GM19023 (cell line): ENCODE data around the gene SLC23A3.
A peak's percentile ranks its signal among the peaks of the same experiment; 100 is the strongest.
"Not testable (repeated sequence)": the region's sequence is repeated elsewhere in the genome, so short reads cannot be mapped to it uniquely, and the experiment has no call there.

Source experiments
- ATAC-seq: cut with Tn5 transposase; IDR thresholded peaks from one replicate; pipeline ENCODE4 v1.9.1; 2021; ENCODE audit warnings: mild to moderate bottlenecking, moderate library complexity; ENCODE audit not compliant: unreplicated experiment

Gene SLC23A3

DNA sequence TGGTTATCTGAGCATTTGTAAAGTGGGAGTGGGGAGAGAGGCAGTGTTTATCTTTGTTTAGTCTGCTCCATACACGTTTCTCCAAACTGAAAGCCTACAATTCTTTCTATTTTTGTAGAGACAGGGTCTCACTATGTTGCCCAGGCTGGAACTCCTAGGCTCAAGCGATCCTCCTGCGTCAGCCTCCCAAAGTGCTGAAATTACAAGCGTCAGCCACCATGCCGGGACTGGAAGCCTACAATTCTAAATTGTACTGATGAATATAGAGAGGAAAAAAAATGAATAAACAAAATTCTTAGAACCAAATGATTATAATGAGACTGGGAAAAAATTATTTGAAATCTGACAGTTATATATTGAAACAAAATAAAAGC is 35.3 kb upstream of the SLC23A3 start:
- ATAC-seq: no peak

DNA sequence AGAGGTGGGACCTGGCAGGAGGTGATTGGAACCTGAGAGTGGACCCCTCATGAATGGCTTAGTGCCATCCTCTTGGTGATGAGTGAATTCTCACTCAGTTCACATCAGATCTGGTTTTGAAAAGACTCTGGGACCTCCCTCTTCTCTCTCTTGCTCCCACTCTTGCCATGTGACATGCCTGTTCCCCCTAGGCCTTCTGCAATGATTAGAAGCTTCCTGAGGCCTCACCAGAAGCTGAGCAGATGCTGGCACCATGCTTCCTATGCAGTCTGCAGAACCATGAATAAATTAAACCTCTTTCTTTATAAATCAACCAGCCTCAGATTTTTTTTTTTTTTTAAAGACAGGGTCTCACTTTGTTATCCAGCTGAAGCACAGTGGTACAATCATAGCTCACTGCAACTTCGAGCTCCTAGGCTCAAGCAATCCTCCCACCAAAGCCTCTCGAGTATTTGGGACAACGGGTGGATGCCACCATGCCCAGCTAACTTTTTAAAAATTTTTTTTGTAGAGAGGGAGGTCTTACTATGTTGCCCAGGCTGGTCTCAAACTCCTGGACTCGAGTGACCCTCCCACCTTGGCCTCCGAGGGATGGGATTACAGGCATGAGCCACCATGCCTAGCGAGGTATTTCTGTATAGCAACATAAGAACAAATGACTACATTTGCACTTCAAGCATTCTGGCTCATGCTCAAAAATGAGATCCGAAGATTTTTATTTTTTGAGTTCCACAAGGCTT is 34.8 kb upstream of the SLC23A3 start:
- ATAC-seq: no peak

DNA sequence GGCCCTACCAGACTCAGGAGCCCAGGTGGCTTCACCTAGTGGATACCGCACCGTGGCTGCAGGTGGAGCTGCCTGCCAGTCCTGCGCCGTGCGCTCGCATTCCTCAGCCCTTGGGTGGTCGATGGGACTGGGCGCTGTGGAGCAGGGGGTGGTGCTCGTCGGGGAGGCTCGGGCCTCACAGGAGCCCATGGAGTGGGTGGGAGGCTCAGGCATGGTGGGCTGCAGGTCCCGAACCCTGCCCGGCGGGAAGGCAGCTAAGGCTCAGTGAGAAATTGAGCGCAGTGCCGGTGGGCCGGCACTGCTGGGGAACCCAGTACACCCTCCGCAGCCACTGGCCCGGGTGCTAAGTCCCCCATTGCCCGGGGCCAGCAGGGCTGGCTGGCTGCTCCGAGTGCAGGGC is 31.5 kb upstream of the SLC23A3 start:
- ATAC-seq: not testable (repeated sequence)

DNA sequence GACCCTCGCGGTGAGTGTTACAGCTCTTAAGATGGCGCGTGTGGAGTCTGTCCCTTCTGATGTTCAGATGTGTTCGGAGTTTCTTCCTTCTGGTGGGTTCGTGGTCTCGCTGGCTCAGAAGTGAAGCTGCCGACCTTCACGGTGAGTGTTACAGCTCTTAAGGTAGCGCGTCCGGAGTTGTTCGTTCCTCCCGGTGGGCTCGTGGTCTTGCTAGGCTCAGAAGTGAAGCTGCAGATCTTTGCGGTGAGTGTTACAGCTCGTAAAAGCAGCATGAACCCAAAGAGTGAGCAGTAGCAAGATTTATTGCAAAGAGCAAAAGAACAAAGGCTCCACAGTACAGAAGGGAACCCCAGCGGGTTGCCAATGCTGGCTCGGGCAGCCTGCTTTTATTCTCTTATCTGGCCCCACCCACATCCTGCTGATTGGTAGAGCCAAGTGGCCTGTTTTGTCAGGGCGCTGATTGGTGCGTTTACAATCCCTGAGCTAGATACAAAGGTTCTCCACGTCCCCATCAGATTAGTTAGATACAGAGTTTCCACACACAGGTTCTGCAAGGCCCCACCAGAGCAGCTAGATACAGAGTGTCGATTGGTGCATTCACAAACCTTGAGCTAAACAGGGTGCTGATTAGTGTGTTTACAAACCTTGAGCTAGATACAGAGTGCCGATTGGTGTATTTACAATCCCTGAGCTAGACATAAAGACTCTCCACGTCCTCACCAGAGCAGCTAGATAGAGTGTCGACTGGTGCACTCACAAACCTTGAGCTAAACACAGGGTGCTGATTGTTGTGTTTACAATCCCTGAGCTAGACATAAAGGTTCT is 30.9 kb upstream of the SLC23A3 start:
- ATAC-seq: not testable (repeated sequence)

DNA sequence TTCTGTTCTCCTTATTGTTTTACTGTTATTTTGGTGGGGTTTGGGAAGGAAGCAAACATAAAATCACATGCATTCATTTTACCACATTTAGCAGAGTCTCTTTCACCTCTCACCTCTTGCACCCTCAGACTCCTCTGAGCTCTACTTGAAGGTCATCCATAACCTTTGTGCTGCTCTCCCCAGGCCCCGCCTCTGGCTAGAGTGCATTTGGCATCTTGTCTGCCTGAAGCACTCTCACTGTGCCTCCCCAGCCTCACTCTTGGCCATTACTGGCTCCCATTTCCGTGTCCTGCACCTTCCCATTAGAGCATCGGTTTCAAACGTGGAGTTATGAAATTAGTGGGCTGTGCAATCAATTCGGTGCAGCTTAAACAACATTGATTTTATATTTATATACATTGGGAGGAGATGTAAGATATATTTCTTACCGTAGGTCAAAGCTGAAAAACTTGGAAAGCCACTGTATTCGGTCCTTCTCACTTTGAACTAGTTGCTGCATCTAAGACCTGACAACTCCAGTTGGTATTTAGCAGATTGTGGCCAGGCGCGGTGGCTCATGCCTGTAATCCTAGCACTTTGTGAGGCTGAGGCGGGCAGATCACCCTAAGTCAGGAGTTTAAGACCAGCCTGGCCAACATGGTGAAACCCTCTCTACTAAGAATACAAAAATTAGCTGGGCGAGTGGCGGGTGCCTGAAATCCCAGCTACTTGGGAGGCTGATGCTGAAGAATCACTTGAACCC is 29.8 kb upstream of the SLC23A3 start:
- ATAC-seq: no peak

DNA sequence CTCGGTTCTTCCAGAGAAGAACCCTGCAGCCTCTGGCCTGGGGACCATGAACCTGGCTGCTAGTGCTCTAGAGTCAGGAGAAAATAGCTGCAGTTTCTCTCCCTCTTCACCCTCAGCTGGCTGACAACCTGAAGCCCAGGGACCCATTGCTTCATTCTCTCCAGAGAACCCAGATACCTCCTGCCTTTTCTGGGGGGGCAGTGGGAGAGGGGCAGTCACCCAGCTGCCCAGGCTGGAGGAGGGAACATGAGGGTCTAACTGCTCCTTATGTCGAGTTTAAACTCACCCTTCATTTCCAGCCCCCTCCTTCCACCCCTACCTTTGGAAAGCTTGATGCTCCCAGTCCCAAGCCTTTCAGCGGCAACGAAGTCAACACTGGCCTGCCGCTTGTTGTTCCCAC is 29.1 kb upstream of the SLC23A3 start:
- no peak for ATAC-seq

DNA sequence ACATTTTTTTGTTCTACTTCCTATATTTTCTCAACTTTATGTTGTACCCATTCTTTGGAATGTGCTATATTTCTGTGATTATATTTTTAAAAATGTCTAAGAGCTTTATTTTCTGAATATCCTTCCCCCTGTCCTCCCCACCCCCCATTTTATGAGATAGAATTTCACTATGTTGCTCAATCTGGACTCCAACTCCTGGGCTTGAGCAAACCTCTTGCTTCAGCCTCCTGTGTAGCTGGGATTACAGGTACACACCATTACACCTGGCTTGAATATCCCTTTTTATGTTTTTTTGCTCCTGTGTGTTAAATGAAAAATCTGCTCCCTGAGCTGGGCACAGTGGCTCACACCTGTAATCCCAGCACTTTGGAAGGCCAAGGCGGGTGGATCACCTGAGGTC is 27.6 kb upstream of the SLC23A3 start:
- ATAC-seq: no peak

DNA sequence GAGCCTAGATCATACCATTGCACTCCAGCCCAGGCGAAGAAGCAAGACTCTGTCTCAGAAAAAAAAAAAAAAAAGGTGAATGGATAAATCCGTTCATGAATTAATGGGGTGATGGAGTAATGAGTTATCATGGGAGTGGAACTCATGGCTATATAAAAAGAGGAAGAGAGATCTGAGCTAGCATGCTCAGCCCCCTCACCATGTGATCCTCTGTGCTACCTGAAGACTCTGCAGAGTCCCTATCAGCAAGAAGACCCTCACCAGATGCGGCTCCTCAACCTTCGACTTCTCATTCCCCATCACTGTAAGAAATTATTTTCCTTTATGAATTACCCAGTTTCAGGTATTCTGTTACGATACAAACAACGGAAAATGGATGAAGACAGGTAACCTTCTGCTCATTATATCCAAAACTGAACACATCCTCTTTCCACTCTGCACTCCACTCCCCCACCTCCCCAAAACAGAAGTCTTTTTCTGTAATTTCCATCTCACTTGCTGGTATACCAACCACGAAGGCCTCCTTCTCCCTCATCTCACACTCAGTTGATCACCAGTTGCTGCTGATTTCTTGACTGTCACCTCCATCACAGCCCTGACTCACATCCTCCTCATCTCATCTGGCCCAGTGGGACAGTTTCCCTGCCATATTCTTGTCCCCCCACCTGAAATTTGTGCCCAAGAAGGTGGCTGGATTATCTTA is 17.1 kb upstream of the SLC23A3 start:
- no peak for ATAC-seq

DNA sequence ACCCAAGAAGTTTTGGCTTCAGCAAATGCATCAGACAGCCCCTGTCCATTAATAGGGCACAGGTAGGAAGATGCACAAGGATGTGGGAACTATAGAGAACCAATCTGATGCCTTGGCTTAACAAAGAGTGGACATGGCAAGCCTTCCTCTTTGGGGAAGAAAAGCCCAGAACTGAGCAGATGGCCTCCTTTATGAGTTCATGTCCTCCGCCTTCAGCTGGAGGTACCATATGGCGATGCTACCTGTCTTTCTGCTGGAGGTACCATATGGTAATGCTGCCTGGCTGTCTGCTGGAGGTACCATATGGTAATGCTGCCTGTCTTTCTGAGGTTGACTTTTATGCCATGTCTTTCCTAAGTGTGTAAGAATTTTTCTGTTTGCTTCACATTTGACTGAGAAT is 14.3 kb upstream of the SLC23A3 start:
- no peak for ATAC-seq

DNA sequence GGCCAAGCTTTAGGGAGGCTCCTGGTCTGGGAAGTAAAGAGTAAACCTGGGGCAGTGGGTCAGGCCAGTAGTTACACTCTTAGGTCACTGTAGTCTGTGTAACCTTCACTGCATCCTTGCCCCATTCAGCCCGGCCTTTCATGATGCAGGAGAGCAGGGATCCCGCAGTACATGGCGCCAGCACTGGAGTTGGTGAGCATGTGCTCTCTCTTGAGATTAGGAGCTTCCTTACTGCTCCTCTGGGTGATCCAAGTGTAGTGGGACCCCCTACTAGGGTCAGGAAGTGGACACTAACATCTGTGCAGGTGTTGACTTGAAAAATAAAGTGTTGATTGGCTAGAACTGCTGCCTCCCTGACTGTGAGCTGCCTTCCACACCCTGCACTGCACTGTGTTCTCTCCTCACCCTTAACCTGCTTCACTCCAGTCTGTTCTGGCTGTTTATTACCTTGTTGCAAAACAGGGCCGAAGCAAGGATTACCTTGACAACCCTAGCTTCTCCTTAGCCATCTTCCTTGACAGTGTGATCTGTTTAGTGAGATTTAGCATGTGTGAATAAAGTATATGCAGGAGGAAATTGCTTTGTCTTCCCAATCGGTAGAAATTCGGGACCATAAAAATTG is 13.4 kb upstream of the SLC23A3 start:
- ATAC-seq: no peak

DNA sequence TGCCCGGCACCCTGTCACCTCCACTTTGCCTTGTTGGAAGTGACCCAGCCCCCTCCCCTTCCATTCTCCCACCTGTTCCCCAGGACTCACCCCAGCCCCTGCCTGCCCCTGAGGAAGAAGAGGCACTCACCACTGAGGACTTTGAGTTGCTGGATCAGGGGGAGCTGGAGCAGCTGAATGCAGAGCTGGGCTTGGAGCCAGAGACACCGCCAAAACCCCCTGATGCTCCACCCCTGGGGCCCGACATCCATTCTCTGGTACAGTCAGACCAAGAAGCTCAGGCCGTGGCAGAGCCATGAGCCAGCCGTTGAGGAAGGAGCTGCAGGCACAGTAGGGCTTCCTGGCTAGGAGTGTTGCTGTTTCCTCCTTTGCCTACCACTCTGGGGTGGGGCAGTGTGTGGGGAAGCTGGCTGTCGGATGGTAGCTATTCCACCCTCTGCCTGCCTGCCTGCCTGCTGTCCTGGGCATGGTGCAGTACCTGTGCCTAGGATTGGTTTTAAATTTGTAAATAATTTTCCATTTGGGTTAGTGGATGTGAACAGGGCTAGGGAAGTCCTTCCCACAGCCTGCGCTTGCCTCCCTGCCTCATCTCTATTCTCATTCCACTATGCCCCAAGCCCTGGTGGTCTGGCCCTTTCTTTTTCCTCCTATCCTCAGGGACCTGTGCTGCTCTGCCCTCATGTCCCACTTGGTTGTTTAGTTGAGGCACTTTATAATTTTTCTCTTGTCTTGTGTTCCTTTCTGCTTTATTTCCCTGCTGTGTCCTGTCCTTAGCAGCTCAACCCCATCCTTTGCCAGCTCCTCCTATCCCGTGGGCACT is 12.7 kb upstream of the SLC23A3 start:
- no peak for ATAC-seq

DNA sequence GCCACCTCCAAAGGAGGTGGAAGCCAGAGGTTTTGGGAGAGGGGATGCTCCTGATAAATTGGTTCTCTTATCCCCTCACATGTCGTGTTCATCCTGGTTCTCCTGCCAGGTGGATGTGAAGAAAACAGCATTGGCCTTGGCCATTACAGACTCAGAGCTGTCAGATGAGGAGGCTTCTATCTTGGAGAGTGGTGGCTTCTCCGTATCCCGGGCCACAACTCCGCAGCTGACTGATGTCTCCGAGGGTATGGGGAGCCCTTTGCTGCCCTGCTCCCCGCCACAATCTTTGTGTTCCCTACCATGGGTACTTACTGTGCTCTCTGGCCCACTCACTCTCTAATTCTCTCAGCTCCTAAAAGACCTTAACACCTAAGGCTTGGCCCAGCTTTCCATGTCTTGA is 11.7 kb upstream of the SLC23A3 start:
- ATAC-seq: no peak

DNA sequence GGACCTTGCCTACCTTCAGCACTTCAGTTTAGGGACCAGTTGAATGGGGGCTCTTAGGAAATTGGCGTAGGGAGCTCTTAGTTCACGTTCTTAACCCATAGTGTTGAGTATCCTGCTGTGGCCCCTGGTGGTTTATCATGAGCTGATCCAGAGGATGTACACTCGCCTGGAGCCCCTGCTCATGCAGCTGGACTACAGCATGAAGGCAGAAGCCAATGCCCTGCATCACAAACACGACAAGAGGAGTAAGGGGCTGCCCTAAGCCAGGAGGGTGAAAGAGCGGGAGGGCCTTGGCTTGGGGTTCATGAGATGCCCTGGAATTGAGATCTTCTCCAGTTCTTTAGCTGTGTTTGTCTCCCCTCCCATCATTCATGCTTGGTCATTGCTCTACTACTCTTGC is 11.1 kb upstream of the SLC23A3 start:
- ATAC-seq: no peak

DNA sequence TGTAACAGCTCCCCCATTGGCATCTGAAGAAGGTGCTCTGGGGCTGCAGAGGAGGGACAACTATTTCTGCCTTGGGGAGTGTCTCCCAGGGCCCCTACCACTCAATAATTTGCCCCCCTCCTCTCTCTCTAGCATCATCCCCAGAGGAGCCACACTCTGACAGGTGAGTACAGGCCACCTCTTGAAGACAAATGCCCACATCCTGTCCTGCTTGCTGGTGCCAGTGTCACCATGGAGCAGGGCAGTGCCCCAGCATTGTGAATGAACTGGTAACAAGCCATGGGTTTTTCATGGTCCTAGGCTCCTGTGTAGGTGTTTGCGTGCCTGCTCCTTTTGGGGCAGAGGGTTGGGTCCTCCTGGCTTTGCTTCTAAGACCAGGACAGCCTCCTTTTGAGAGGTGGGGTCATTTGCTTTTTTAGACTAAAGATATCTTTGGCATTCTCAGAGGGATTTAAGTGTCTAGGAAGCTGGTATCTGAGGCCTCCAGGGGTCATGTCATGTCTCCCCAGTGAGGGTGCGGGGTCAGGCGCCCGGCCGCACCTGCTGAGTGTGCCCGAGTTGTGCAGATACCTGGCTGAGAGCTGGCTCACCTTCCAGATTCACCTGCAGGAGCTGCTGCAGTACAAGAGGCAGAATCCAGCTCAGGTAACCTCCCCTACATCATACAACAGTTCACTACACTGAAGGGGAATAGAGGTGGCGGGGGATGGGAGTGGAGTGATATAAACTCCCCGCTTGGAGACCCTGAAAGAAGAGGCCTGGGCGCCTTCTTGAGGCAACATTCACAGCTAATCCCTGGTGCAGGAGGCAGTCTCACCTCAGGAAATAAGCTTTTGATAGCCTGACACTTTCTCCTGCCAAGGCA is 10.0 kb upstream of the SLC23A3 start:
- no peak for ATAC-seq

DNA sequence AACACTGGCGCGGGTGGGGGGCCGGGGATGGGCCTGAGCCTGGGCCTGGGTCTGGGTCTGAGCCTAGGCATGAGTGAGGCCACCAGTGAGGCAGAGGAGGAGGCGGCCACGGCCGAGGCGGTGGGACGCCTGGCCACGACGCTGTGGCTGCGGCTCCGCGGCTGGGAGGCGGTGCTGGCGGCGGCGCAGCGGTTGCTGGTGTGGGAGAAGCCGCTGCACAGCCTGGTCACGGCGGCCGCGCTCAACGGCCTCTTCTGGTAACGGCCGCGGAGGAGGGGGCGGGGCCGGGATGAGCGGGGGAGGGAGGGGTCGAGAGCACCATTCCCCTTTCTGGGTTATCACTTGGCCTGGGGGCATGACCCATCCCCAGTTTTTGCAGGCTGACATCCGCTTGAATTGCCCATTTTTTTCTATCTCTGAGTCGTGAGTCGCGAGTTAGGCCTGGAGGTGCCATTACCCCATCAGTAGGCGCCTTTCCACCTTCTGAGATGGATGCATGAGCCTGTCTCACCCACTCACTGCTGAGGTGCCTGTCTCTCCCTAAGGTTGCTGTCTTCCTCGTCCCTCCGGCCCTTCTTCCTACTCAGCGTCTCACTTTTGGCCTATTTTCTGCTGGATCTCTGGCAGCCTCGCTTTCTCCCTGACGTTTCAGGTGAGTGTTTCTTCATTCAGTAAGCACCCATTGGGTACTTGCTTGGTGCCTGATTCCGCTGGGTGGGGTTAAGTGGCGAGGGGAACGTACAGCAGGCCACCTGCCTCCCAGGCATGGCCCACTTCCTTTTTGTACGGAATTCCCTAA is 8.7 kb upstream of the SLC23A3 start:
- ATAC-seq: peak; percentile 21

DNA sequence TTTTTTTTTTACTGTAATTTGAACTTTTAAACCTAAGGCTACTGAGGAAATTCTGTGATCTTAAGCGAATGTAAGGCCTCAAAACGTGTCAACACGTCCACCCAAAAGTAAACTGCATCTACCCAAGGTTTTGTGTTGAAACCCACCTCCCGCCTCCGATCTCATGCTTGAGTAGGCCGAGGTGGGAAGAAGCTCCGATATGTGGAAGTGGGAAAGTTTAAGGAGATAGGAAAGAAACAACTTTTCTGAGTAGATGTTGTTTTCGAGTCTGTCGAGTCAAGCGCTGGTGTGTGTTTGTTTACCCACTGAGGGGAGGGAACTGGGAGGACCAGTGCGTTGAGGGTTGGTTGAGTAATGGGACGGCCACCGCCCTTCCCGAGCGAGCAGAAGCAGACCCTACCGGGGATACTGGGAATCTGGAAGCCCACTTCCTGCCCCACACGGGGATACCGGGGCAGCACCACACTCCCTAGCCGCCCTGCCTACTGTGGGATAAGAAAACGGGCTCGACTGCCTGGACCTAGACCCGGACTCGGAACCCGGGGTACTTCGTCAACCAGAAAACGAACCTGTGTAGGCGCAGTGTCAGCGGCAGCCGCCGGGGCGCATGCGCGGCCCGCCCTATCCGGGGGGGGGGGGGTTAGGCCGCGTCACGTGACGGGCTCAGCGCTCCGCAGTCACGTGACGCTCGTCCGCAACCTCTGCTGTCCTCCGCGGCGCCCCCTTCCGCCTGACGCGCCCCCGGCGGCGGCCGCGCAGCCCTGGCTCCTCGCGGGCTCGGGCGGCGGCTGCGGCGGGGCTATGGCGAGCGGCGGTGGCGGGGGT is 7.9 kb upstream of the SLC23A3 start, which contains the start of gene RETREG2:
RETREG2 (plus strand) TSS at position 724 of the 825 bp plus-strand sequence; CDS start at position 802, 78 bp downstream.
- peak; percentile 42 for ATAC-seq
